22Rv1 (cell line): ENCODE measurements around the gene NFIX.

Experiments used
- H3K27ac ChIP-seq: fragments of 450-650 bp; 2 replicates; pipeline ENCODE4 v1.5.1; 2017
- CTCF ChIP-seq: fragments of 450-650 bp; IDR thresholded peaks from 2 replicates; pipeline ENCODE4 v1.5.1; 2017; ENCODE audit warnings: mild to moderate bottlenecking
- ZFX ChIP-seq: fragments of 450-650 bp; IDR thresholded peaks from 2 replicates; pipeline ENCODE4 v1.6.1; 2017; ENCODE audit warnings: antibody characterized with exemption, borderline replicate concordance

The NFIX gene

GRCh38 chr19:12954612-12954962 is 40.7 kb upstream of the NFIX start:
- no peak for TF ChIP-seq ZFX
- no peak for TF ChIP-seq CTCF
- H3K27ac ChIP-seq = peak overlapping the region; percentile 92

GRCh38 chr19:12955575-12955974 is 39.7 kb upstream of the NFIX start:
- H3K27ac ChIP-seq = peak overlapping the region; percentile 92

GRCh38 chr19:12955996-12956395 is 39.3 kb upstream of the NFIX start:
- TF ChIP-seq CTCF (no peak), ZFX (no peak)
- H3K27ac ChIP-seq = peak overlapping the region; percentile 92

- peak within 1 kb of the TSS; percentile 92 for H3K27ac ChIP-seq
- no peak for TF ChIP-seq CTCF
- no peak for TF ChIP-seq ZFX
Measured at GRCh38 chr19:12956446-12957388, 38.6 kb upstream of the NFIX start, which contains the start of gene GADD45GIP1. Gene GADD45GIP1 (minus strand): TSS chr19:12957223. CDS start chr19:12957212, 11 bp downstream.

GRCh38 chr19:12957389-12957952 is 37.8 kb upstream of the NFIX start:
- H3K27ac ChIP-seq = peak overlapping the region; percentile 92

GRCh38 chr19:12959481-12959880 is 35.8 kb upstream of the NFIX start:
- TF ChIP-seq ZFX (no peak), CTCF (no peak)
- H3K27ac ChIP-seq = no peak overlapping the region

- H3K27ac ChIP-seq = peak overlapping the region; percentile 68
Measured at GRCh38 chr19:12965017-12965811, 30.1 kb upstream of the NFIX start.

More at GRCh38 chr19:12965017-12965811, 30.1 kb upstream of the NFIX start:
- TF ChIP-seq CTCF (peak; percentile 98), ZFX (no peak)
